GM12892 (cell line): ENCODE measurements around the gene CEACAM3.

Experiments
- POLR2A ChIP-seq: IDR thresholded peaks from 2 replicates; pipeline ENCODE4 v1.6.1; 2011; ENCODE audit warnings: low read depth, low read length, control low read depth
- POLR2AphosphoS5 ChIP-seq: IDR thresholded peaks from 2 replicates; pipeline ENCODE4 v1.6.1; 2011; ENCODE audit warnings: low read depth, low read length, control low read depth
- TAF1 ChIP-seq: IDR thresholded peaks from 2 replicates; pipeline ENCODE4 v1.6.1; 2011; ENCODE audit warnings: low read depth, mild to moderate bottlenecking, control low read depth, low read length, borderline replicate concordance

- TF ChIP-seq POLR2A (no peak), POLR2AphosphoS5 (no peak), TAF1 (no peak)
These were observed 12.1 kb upstream of the CEACAM3 start for GRCh38 chr19:41784312-41784711.
